Mammary epithelial cell (primary cell): Measurements from ENCODE around the gene SLC27A1.

ENCODE experiments used
- CTCF ChIP-seq, 2 donors: IDR thresholded peaks in 1 of 2; conservative IDR thresholded peaks in 1 of 2; 2 replicates each; pipeline ENCODE4 v1.5.1; 2011 to 2012; ENCODE audit warnings: inconsistent platforms in 2 of 2, low read length in 2 of 2, mild to moderate bottlenecking in 2 of 2, control low read depth in 1 of 2, low read depth in 1 of 2; ENCODE audit not compliant: insufficient read depth in 1 of 2; ENCODE audit errors: extremely low read depth in 1 of 2
- EZH2 ChIP-seq: IDR thresholded peaks from 2 replicates; pipeline ENCODE4 v1.6.1; 2012; ENCODE audit warnings: low read length, inconsistent platforms, borderline replicate concordance

- TF ChIP-seq EZH2 (no peak), CTCF (conservative IDR thresholded peaks at IDR 0.05 in 1 of 2, IDR thresholded peaks at IDR 0.05 in 1 of 2; ENCODE audit: extremely low read depth in 1 of 2, insufficient read depth in 1 of 2, low read depth in 1 of 2, low read length in 2 of 2) (no peak)
Observed at GRCh38 chr19:17536955-17537354, 66.6 kb downstream of the SLC27A1 start.
